DOHH2 (cell line): ENCODE results near the gene DEPDC1B.

Experiments
- EZH2phosphoT487 ChIP-seq: fragments of 200-600 bp; sonication (generic); IDR thresholded peaks from 2 replicates; pipeline ENCODE4 v1.6.1; 2017; ENCODE audit warnings: borderline replicate concordance, mild to moderate bottlenecking, antibody characterized with exemption, low read length, moderate library complexity, mixed read lengths
- TF ChIP-seq, protein P1 (sequence below): fragments of 200-600 bp; sonication (generic); IDR thresholded peaks from one replicate; pipeline ENCODE4 v1.5.1; 2014; ENCODE audit warnings: antibody characterized with exemption, mild to moderate bottlenecking, low read depth, low read length; ENCODE audit not compliant: poor library complexity, severe bottlenecking

DNA sequence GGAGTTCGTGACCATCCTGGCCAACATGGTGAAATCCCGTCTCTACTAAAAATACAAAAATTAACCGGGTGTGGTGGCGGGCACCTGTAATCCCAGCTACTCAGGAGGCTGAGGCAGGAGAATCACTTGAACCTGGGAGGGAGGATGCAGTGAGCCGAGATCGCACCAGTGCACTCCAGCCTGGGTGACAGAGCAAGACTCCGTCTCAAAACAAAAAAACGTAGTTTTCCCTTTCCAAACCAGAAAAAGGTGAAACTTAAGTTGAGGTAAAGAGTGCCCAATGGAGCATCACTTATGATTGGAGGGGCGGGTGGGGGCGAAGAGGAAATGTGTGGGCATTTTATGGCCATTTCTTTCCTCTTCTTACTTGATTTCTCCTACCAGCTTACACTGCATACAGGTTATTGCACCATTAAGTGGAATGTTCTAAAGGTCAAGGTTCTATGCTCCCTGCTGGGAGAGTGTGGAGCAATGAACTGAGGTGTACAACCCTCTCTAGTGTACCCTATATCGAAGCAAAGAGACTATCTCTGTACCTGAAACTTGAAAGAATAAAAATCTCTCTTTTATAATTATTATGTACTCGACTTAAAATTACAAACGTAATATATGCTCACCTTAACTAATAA lies 136.2 kb downstream of the DEPDC1B start:
- TF ChIP-seq, protein P1, sequence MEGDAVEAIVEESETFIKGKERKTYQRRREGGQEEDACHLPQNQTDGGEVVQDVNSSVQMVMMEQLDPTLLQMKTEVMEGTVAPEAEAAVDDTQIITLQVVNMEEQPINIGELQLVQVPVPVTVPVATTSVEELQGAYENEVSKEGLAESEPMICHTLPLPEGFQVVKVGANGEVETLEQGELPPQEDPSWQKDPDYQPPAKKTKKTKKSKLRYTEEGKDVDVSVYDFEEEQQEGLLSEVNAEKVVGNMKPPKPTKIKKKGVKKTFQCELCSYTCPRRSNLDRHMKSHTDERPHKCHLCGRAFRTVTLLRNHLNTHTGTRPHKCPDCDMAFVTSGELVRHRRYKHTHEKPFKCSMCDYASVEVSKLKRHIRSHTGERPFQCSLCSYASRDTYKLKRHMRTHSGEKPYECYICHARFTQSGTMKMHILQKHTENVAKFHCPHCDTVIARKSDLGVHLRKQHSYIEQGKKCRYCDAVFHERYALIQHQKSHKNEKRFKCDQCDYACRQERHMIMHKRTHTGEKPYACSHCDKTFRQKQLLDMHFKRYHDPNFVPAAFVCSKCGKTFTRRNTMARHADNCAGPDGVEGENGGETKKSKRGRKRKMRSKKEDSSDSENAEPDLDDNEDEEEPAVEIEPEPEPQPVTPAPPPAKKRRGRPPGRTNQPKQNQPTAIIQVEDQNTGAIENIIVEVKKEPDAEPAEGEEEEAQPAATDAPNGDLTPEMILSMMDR = no peak
- TF ChIP-seq EZH2phosphoT487 = no peak
